ENCODE measurements around the gene GALNT18. TPM values are rescaled to one million over a fixed set of nuclear protein-coding genes. Genes with fewer than 3 reads are reported as not detected.

GALNT18 gene
- total RNA-seq, 6 experiments from 2014 or later, result 3.7 to 11.4 (median 7.8) TPM

Small RNA genes lying within 50 kb of the gene (microRNA-seq; reads per million reads assigned to microRNA genes)
- gene MIR4299, result 0 reads per million in 2 donors

Small RNA genes lying within 50 kb of the gene (small RNA-seq; reads per million reads assigned to genes)
- gene MIR4299, result 0 reads per million in 2 experiments

Other genes starting within 250 kb of the GALNT18 start
- gene USP47, start 220.0 kb upstream of the GALNT18 start, total RNA-seq, result 10 to 100 TPM; 25.2 to 38.1 (median 29.6) TPM

Measured in right lobe of liver (tissue), 5 donors.